PC-9 (cell line): ENCODE measurements around the gene RBMS3. TPM values are rescaled to one million over a fixed set of nuclear protein-coding genes. Genes with fewer than 3 reads are reported as not detected.

Experiments used
- BruUV-seq: library from RNA; stranded (reverse); fragments of 400-500 nt; replicated peaks from 2 replicates; lab custom pipeline; 2021; lab: Mats Ljungman, UMichigan
- CTCF ChIA-PET: fragments of 300-600 bp; sonication (Branson Sonifier 250); formaldehyde crosslinking; loops from one replicate; lab custom pipeline; 2022; ENCODE audit warnings: antibody characterized with exemption; lab: Charles Lee
- POLR2A ChIA-PET: fragments of 300-600 bp; sonication (Branson Sonifier 250); formaldehyde crosslinking; loops from one replicate; lab custom pipeline; 2022; ENCODE audit warnings: antibody characterized with exemption; ENCODE audit not compliant: unreplicated experiment; lab: Charles Lee
- DNase-seq, 2 experiments: peaks; one replicate each; pipeline versions ENCODE4 v3.0.0 to v3.0.0-alpha.2; 2015 to 2022; ENCODE audit warnings: mixed read lengths in 1 of 2
- H2AFZ ChIP-seq: fragments of 200-600 bp; sonication (generic); 2 replicates; pipeline ENCODE4 v1.8.1; 2017; ENCODE audit warnings: antibody characterized with exemption
- H3F3A ChIP-seq: fragments of 200-600 bp; sonication (generic); 2 replicates; pipeline ENCODE4 v1.8.1; 2017; ENCODE audit warnings: antibody characterized with exemption, mild to moderate bottlenecking, low read depth; ENCODE audit not compliant: insufficient read depth
- H3K27ac ChIP-seq: fragments of 200-600 bp; sonication (generic); 2 replicates; pipeline ENCODE4 v1.6.1; 2016; ENCODE audit warnings: mixed run types
- H3K27me3 ChIP-seq: fragments of 200-600 bp; sonication (generic); 2 replicates; pipeline ENCODE4 v1.6.1; 2016; ENCODE audit warnings: low read depth, mixed run types; ENCODE audit not compliant: insufficient read depth
- H3K36me3 ChIP-seq: fragments of 200-600 bp; sonication (generic); 2 replicates; pipeline ENCODE4 v1.6.1; 2016; ENCODE audit warnings: low read depth, mixed run types
- H3K4me1 ChIP-seq: fragments of 200-600 bp; sonication (generic); replicated peaks from 2 replicates; pipeline ENCODE4 v1.6.1; 2016; ENCODE audit warnings: mixed run types; ENCODE audit not compliant: insufficient read depth
- H3K4me2 ChIP-seq: fragments of 200-600 bp; sonication (generic); 2 replicates; pipeline ENCODE4 v1.6.1; 2017; ENCODE audit warnings: mixed run types
- H3K4me3 ChIP-seq: fragments of 200-600 bp; sonication (generic); 2 replicates; pipeline ENCODE4 v1.6.1; 2016; ENCODE audit warnings: mixed run types
- H3K79me2 ChIP-seq: fragments of 200-600 bp; sonication (generic); 2 replicates; pipeline ENCODE4 v1.6.1; 2017; ENCODE audit warnings: low read depth, mixed run types
- H3K9me2 ChIP-seq: fragments of 200-600 bp; sonication (generic); 2 replicates; pipeline ENCODE4 v1.8.1; 2017; ENCODE audit warnings: mild to moderate bottlenecking; ENCODE audit not compliant: insufficient read depth
- H3K9me3 ChIP-seq: fragments of 200-600 bp; sonication (generic); 2 replicates; pipeline ENCODE4 v1.8.1; 2016; ENCODE audit warnings: low read depth; ENCODE audit not compliant: insufficient read depth
- H4K20me1 ChIP-seq: fragments of 200-600 bp; sonication (generic); 2 replicates; pipeline ENCODE4 v1.8.1; 2017; ENCODE audit not compliant: insufficient read depth
- EZH2 ChIP-seq: fragments of 200-600 bp; sonication (generic); IDR thresholded peaks from 2 replicates; pipeline ENCODE4 v1.8.0; 2017; ENCODE audit warnings: antibody characterized with exemption, low read depth
- intact Hi-C: fragments of 100-400 bp; cut with micrococcal nuclease; formaldehyde crosslinking; loops from one replicate; pipeline ENCODE4 v1.10.0; 2022; ENCODE audit not compliant: unreplicated experiment
- total RNA-seq: library from RNA; stranded (reverse); gene quantifications from 2 replicates; pipeline ENCODE4 v1.2.3, GENCODE V29; 2021
- TF ChIP-seq, protein P1 (sequence below): fragments of 200-600 bp; sonication (generic); conservative IDR thresholded peaks from 2 replicates; pipeline ENCODE4 v1.6.1; 2017; ENCODE audit warnings: mixed run types, antibody characterized with exemption, mild to moderate bottlenecking, moderate library complexity

Gene RBMS3
- total RNA-seq, 1 experiment from 2014 or later = 3.5 TPM

DNA sequence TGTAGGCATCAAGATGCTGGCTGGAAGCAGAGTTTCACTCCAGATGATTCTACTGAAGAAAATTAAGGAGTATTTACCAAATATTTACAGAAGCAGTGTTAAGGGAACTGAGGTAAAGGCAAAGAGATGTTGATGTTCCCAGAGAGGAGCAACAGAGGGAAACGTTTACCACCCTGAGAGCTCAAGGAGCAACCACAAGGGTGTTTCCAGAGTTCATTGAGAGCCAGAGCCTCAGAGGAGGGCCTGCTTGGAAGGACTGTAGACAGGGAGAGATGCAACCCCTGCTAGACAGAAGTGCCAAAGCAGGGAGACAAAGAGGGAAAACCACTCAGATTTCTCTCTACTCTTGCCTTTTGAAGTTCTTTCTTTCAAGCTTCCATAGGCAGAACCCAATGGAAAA is 474.5 kb downstream of the RBMS3 start:
- no TSS peak for BruUV-seq
- Histone ChIP-seq H2AFZ (no peak overlapping the region), H3K27ac (no peak overlapping the region), H3K4me1 (no peaks in the 10 kb centered on the region), H3K4me3 (no peak overlapping the region), H4K20me1 (no peaks in the 10 kb centered on the region), H3K27me3 (no peaks in the 10 kb centered on the region), H3K4me2 (no peak overlapping the region), H3K9me3 (no peaks in the 10 kb centered on the region), H3K9me2 (no peaks in the 10 kb centered on the region), H3K36me3 (no peaks in the 10 kb centered on the region), H3F3A (no peaks in the 10 kb centered on the region), H3K79me2 (no peaks in the 10 kb centered on the region)
- no peak for DNase-seq
- TF ChIP-seq EZH2 = no peak
- TF ChIP-seq, protein P1, sequence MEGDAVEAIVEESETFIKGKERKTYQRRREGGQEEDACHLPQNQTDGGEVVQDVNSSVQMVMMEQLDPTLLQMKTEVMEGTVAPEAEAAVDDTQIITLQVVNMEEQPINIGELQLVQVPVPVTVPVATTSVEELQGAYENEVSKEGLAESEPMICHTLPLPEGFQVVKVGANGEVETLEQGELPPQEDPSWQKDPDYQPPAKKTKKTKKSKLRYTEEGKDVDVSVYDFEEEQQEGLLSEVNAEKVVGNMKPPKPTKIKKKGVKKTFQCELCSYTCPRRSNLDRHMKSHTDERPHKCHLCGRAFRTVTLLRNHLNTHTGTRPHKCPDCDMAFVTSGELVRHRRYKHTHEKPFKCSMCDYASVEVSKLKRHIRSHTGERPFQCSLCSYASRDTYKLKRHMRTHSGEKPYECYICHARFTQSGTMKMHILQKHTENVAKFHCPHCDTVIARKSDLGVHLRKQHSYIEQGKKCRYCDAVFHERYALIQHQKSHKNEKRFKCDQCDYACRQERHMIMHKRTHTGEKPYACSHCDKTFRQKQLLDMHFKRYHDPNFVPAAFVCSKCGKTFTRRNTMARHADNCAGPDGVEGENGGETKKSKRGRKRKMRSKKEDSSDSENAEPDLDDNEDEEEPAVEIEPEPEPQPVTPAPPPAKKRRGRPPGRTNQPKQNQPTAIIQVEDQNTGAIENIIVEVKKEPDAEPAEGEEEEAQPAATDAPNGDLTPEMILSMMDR = no peak
- POLR2A ChIA-PET = no interaction called here
- CTCF ChIA-PET = no interaction called here
- intact Hi-C loops = no loop called here

DNA sequence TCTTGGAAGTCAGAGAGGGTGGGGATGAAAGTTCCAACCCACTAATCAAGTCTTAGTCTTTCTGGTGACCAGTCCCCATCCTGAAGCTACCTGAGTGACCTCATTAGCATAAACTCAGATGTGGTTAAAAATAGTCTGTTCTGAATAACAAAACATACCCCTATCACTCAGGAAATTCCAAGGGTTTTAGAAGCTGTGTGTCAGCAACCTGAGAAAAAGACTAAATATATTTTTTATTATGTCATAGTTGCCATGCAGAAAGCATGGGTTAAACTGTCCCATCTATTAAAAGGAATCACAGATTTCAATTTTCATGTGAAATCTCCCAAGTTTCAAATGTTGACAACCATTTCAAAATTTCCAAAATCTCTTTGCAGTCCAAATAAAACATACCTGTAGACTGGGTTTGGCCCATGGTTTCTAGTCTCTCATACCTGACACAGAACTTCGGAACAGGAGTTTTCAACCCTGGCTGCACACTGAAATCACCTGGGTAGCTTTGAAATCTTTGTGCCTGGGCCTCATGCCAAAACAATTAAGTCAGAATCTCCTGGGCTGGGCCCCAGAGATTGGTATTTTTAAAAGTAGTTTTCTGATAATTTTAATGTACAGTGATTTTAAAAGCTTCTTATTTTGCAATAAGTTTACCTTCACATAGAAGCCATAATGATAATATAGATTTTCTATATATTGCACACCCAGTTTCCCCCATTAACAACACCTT is 476.3 kb downstream of the RBMS3 start:
- no peak overlapping the region for H3K4me3 ChIP-seq
- H3K27me3 ChIP-seq = no peaks in the 10 kb centered on the region
- H3K4me2 ChIP-seq = no peak overlapping the region
- no peak for DNase-seq
- no TSS peak for BruUV-seq
- POLR2A ChIA-PET = interaction anchor here (0.6 kb wide), 1 partner anchor 22 kb away, joined by 3 read pairs; no protein-coding TSS in a partner anchor
- H3K27ac ChIP-seq = no peak overlapping the region
- CTCF ChIA-PET = no interaction called here
- no peaks in the 10 kb centered on the region for H3K36me3 ChIP-seq
- H3K4me1 ChIP-seq = no peaks in the 10 kb centered on the region
- no peaks in the 10 kb centered on the region for H4K20me1 ChIP-seq
- TF ChIP-seq EZH2 = no peak
- TF ChIP-seq, protein P1 = no peak
- H2AFZ ChIP-seq = no peak overlapping the region
- H3K9me2 ChIP-seq = no peaks in the 10 kb centered on the region
- no peaks in the 10 kb centered on the region for H3F3A ChIP-seq
- H3K79me2 ChIP-seq = no peaks in the 10 kb centered on the region
- intact Hi-C loops = no loop called here
- H3K9me3 ChIP-seq = no peaks in the 10 kb centered on the region

DNA sequence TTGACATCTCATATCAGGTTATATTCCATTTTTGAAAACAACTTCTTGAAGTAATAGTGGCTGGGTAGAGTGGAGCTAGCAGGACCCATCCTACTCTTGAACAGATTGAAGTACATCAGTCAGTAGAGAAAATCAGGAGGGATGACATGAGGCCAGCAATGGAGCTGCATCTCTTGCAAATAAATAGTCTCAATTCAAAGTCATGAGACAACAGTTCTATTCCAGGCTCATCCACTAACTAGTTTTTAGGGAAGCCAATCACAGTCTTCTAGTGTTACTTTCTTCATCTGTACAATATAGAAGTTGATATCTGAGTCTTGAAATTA is 477.2 kb downstream of the RBMS3 start:
- H3F3A ChIP-seq = no peaks in the 10 kb centered on the region
- H3K4me1 ChIP-seq = no peaks in the 10 kb centered on the region
- TF ChIP-seq, protein P1 = no peak
- no peak for TF ChIP-seq EZH2
- intact Hi-C loops = loop anchor here (1.0 kb wide), 1 partner anchor 64 kb away; no protein-coding TSS in a partner anchor
- no peaks in the 10 kb centered on the region for H3K27me3 ChIP-seq
- ChIA-PET CTCF (no interaction called here), POLR2A (interaction anchor here (0.6 kb wide), 1 partner anchor 19 kb away, joined by 4 read pairs; no protein-coding TSS in a partner anchor)
- H3K36me3 ChIP-seq = no peaks in the 10 kb centered on the region
- H3K27ac ChIP-seq = no peak overlapping the region
- DNase-seq = no peak
- H2AFZ ChIP-seq = no peak overlapping the region
- BruUV-seq = no TSS peak
- H3K4me2 ChIP-seq = no peak overlapping the region
- no peaks in the 10 kb centered on the region for H4K20me1 ChIP-seq
- H3K9me3 ChIP-seq = no peaks in the 10 kb centered on the region
- H3K9me2 ChIP-seq = no peaks in the 10 kb centered on the region
- H3K79me2 ChIP-seq = no peaks in the 10 kb centered on the region
- H3K4me3 ChIP-seq = no peak overlapping the region
